Measurements from ENCODE around the gene CRAMP1.
"Not testable (repeated sequence)": the region's sequence is repeated elsewhere in the genome, so short reads cannot be mapped to it uniquely, and the experiment has no call there.

CRAMP1 gene

GRCh38 chr16:1592446-1592845 lies 19.7 kb upstream of the CRAMP1 start:
- no peak overlapping the region for H3K4me3 ChIP-seq (ENCODE audit: low read depth, low read length)
- POLR2A ChIA-PET, result no interaction called here
- CTCF ChIA-PET, result no interaction called here
- no peak for DNase-seq (ENCODE audit: low read depth, low spot score)
- TF ChIP-seq CTCF (IDR thresholded peaks at IDR 0.05; ENCODE audit: insufficient read depth, low read length, missing control alignments), result no peak

GRCh38 chr16:1595511-1595910 lies 16.6 kb upstream of the CRAMP1 start:
- CTCF ChIA-PET; H3K4me3 ChIP-seq (ENCODE audit: low read depth, low read length); DNase-seq (ENCODE audit: low read depth, low spot score); POLR2A ChIA-PET: not testable (repeated sequence)

DNA sequence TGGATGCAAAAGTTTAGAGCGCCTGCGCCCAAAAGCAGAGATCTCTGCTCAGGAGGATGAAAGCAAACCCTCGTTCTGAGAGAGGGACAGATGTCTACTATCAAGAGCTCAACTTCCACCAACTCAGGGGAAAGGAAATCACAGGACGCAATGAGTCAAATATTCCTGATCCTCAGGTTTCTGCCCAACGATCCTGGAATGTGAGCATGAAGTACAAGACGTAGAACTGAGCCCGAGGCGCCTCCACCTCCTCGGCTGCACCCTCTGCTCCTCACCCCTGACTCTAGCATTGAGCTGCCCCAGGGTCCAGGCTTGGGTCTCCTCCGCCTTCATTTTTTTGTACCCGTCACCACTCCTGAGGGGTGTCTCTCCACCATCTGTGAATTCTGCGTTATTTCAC lies 15.6 kb upstream of the CRAMP1 start:
- no peak overlapping the region for H3K4me3 ChIP-seq (ENCODE audit: low read depth, low read length)
- no peak for TF ChIP-seq CTCF (IDR thresholded peaks at IDR 0.05; ENCODE audit: insufficient read depth, low read length, missing control alignments)
- DNase-seq (ENCODE audit: low read depth, low spot score), result no peak
- ChIA-PET CTCF (no interaction called here), POLR2A (no interaction called here)

DNA sequence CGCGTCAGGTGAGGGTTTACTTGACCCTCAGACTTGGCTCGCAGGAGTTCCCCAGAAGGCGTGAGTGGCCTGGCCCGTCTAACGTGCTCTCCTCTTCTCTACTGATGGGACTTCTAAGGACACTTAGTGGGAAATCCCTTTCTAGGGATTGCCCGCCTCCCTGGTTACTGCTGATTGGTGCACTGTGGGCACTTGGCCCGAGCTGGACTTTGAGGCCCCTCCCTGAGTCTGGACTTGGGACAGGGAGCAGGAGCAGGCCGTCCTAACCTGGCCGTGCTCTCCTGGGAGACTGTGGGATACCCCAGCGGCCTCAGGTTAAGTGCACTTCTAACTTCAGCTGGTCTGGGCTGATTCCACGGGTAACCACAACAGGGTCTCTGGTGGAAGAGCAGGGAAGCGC lies 15.0 kb upstream of the CRAMP1 start:
- no peak for DNase-seq (ENCODE audit: low read depth, low spot score)
- CTCF ChIA-PET, result no interaction called here
- TF ChIP-seq CTCF (IDR thresholded peaks at IDR 0.05; ENCODE audit: insufficient read depth, low read length, missing control alignments), result no peak
- POLR2A ChIA-PET, result no interaction called here
- no peak overlapping the region for H3K4me3 ChIP-seq (ENCODE audit: low read depth, low read length)

- POLR2A ChIA-PET, result interaction anchor here (1.2 kb wide), 1 partner anchor 10 kb away, joined by 3 read pairs; no protein-coding TSS in a partner anchor
- no peak overlapping the region for H3K4me3 ChIP-seq (ENCODE audit: low read depth, low read length)
- TF ChIP-seq CTCF (IDR thresholded peaks at IDR 0.05; ENCODE audit: insufficient read depth, low read length, missing control alignments), result no peak
- DNase-seq (ENCODE audit: low read depth, low spot score), result no peak
- CTCF ChIA-PET, result no interaction called here
Measured at GRCh38 chr16:1601031-1601430, 11.1 kb upstream of the CRAMP1 start.

DNA sequence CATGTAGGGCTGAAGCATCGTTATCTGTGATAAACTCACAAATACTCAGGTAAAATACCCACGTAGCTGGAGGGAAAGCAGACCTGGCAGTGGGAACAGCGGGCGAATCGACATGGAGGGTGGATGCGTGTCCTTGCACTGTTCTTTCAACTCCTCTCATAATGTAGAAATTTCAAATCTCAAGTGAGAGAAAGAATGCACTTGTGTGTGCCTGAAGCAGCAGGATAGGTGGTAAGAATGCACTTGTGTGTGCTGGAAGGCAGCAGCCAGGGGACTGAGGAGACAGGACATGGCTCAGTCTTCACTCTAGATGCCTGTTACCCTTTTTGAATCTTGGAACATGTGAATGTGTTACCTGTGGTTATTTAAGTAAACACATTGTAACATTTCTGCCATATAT lies 10.7 kb upstream of the CRAMP1 start:
- DNase-seq (ENCODE audit: low read depth, low spot score), result no peak
- no peak overlapping the region for H3K4me3 ChIP-seq (ENCODE audit: low read depth, low read length)
- POLR2A ChIA-PET, result interaction anchor here (1.2 kb wide), 1 partner anchor 9 kb away, joined by 3 read pairs; no protein-coding TSS in a partner anchor
- no peak for TF ChIP-seq CTCF (IDR thresholded peaks at IDR 0.05; ENCODE audit: insufficient read depth, low read length, missing control alignments)
- CTCF ChIA-PET, result no interaction called here

DNA sequence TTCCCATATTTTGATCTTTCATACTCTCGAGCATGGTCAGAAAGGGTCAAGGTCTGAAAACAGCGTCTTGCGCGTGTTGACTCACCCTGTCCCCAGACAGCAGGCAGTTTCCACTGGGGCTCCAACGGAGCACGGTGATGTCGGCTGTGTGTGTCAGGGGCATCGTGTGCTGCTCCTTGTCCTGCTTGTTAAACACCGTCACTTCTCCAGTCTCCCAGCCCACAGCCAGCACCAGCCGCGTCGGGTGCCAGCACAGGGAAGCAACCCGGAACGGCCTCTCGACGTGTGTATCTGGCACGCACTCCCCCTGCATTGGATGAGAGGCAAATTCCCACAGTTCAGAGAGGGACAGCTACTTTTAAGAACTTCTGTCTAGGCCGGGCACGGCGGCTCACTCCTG lies 9.9 kb upstream of the CRAMP1 start:
- no peak overlapping the region for H3K4me3 ChIP-seq (ENCODE audit: low read depth, low read length)
- POLR2A ChIA-PET, result interaction anchor here (0.7 kb wide), 1 partner anchor 76 kb away, joined by 3 read pairs; the partner anchor contains the start of gene JPT2
- DNase-seq (ENCODE audit: low read depth, low spot score), result no peak
- CTCF ChIA-PET, result interaction anchor here (0.5 kb wide), 1 partner anchor 9 kb away, joined by 3 read pairs; no protein-coding TSS in a partner anchor
- TF ChIP-seq CTCF (IDR thresholded peaks at IDR 0.05; ENCODE audit: insufficient read depth, low read length, missing control alignments), result no peak

Measured in AG04449 (cell line).